ENCODE data around the gene ANO2. TPM values are rescaled to one million over a fixed set of nuclear protein-coding genes. Genes with fewer than 3 reads are reported as not detected.

The ANO2 gene
- total RNA-seq, 2 experiments from 2014 or later, result not detected

DNA sequence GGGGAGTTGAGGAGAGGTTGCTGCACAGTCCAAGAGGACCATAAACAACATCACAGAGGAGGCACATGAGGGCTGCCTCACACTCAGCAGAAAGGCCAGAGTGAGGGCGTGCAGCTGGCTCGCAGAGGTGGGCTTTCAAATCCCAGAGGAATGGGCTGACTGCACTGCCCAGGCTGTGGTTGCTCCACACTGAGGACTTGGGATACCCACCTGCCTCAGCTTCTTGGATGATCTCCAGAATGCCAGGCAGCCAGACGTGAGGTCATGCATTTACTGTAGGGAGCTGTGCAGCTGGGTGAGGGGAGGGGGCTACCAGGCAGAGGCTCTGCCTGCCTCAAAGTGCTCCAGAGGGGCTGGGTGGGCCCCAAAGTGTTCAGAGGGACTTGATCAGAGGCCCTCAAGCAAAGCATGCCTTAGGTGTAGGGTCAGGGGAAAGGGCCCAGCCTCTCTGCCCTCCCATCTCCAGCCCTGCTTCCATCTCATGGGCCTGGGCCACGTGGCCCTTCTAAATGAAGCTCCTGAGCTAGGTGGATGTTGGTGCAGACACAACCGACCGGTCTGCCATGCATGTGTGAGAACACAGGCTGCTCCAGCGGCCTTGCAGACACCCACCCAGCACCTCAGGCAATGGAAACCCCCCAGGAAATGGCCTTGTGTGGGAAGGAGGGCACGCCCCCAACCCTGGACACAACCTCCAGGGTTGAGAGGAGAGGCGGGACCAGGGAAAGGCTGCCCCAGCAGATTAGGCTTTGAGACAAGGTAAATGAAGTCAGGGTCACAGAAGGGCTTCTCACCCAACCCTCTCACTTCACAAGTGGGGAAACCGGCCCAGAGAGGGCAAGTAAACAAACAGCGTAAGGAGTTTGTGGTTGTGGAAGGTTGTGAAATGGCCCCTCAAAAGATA is 422.4 kb downstream of the ANO2 start:
- no peaks in the 10 kb centered on the region for H3K4me1 Mint-ChIP-seq
- DNase-seq, result no peak
- POLR2A ChIA-PET, result no interaction called here
- H3K9me3 Mint-ChIP-seq (ENCODE audit: low read depth), result no peaks in the 10 kb centered on the region
- H3K27me3 Mint-ChIP-seq, result peaks cover 4% of the 10 kb centered on the region
- no peak overlapping the region for H3K27ac Mint-ChIP-seq
- no peak for ATAC-seq
- CTCF ChIA-PET, result no interaction called here
- intact Hi-C loops (cut with DNase I, micrococcal nuclease), result no loop called here
- no peaks in the 10 kb centered on the region for H3K36me3 Mint-ChIP-seq (ENCODE audit: low read depth)
- no peak overlapping the region for H3K4me3 Mint-ChIP-seq

- H3K4me1 Mint-ChIP-seq, result no peaks in the 10 kb centered on the region
- CTCF ChIA-PET, result no interaction called here
- intact Hi-C loops (cut with DNase I, micrococcal nuclease), result no loop called here
- ATAC-seq, result no peak
- H3K36me3 Mint-ChIP-seq (ENCODE audit: low read depth), result no peaks in the 10 kb centered on the region
- no peak overlapping the region for H3K27ac Mint-ChIP-seq
- H3K9me3 Mint-ChIP-seq (ENCODE audit: low read depth), result no peaks in the 10 kb centered on the region
- H3K27me3 Mint-ChIP-seq, result peaks cover 2% of the 10 kb centered on the region
- POLR2A ChIA-PET, result no interaction called here
- no peak for DNase-seq
- no peak overlapping the region for H3K4me3 Mint-ChIP-seq
Observed at GRCh38 chr12:5521456-5522325, 423.4 kb downstream of the ANO2 start.

DNA sequence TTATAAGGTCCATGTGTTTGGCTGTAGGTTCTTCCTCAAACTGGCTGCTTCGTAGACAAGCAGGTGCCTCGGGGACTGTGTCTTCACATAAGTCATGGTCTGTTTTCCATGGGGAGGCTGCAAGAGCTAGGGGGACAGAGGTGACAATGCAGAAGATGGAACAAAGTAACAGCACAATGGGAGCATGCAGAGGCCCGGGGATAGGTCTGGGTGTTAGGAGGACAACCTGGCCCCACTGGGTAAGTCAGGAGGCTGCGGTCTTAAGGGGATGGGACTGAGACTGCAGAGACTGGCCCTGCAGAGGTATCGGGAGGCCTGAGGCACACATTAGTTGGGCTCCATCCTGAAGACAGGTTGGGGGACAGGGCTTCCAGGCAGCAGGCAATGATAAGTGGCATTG is 424.2 kb downstream of the ANO2 start:
- DNase-seq, result no peak
- POLR2A ChIA-PET, result no interaction called here
- Mint-ChIP-seq H3K4me1 (no peaks in the 10 kb centered on the region), H3K4me3 (no peak overlapping the region), H3K27ac (no peak overlapping the region), H3K36me3 (ENCODE audit: low read depth) (no peaks in the 10 kb centered on the region), H3K27me3 (peaks cover 2% of the 10 kb centered on the region), H3K9me3 (ENCODE audit: low read depth) (no peaks in the 10 kb centered on the region)
- CTCF ChIA-PET, result no interaction called here
- intact Hi-C loops (cut with DNase I, micrococcal nuclease), result no loop called here
- no peak for ATAC-seq

DNA sequence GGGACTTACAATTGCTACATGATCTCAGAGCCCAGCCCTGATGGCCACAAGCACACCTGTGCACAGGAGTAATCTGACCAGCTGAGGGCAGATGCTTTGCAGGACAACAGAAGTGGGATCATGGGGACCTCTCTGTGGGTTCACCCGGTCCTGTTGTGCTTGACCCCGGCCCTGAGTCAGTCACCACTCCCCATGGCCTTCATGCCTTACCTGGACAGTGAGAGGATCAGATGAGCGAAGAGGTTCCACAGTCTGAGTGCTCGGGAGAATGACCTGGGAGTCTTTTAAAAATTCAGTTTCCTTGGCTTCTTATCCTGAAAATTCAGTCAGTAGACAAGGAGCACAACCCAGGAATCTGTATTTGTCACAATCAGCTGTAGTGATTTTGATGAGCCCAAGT is 425.0 kb downstream of the ANO2 start:
- DNase-seq (no peak), ATAC-seq (no peak)
- intact Hi-C loops (cut with DNase I, micrococcal nuclease), result no loop called here
- peaks cover 2% of the 10 kb centered on the region for H3K27me3 Mint-ChIP-seq
- no peaks in the 10 kb centered on the region for H3K9me3 Mint-ChIP-seq (ENCODE audit: low read depth)
- no peaks in the 10 kb centered on the region for H3K36me3 Mint-ChIP-seq (ENCODE audit: low read depth)
- H3K27ac Mint-ChIP-seq, result no peak overlapping the region
- ChIA-PET POLR2A (interaction anchor here (0.6 kb wide), 1 partner anchor 797 kb away, joined by 4 read pairs; no protein-coding TSS in a partner anchor), CTCF (no interaction called here)
- no peak overlapping the region for H3K4me3 Mint-ChIP-seq
- H3K4me1 Mint-ChIP-seq, result no peaks in the 10 kb centered on the region

DNA sequence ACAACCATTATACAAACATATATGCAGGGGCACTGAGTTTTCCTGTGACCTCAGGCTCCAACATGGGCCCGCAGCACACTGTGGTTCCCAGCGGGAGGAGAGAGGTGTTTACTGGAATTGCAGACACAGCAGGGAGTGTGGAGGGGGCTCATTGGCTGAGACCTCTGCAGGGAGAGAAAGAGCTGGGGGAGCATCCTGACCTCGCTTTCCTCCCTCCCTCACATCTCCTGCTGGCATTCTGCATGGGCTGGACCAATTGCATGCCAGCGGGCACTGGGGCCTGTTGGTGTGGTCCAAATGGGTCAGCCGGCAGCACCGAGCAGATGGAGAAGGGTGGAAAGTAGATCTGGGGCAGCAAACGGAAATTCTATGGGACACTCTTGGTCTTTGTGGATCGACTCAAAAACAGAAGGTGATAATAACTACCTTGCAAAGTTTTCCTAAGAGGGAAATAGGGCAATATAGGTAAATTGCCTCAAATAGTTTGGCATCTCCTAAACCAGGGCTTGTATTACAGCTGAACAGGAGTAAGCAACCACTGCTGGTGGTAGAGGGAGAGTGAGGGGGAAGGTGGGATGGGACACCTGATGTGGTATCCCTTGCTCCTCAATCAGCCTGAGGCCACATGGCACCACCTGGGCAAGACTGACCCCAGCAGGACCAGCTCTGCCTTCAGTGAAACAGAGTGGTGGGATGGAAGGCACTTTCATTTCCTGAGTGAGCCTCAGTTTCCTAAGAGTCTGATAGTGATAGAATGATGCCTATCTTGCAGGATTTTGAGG is 426.3 kb downstream of the ANO2 start:
- no peak for DNase-seq
- H3K4me3 Mint-ChIP-seq, result no peak overlapping the region
- ATAC-seq, result no peak
- H3K27me3 Mint-ChIP-seq, result peaks cover 2% of the 10 kb centered on the region
- H3K27ac Mint-ChIP-seq, result no peak overlapping the region
- intact Hi-C loops (cut with DNase I, micrococcal nuclease), result loop anchor here in 1 of 2 experiments (10.0 kb wide), 1 partner anchor 314 kb away; no protein-coding TSS in a partner anchor
- no peaks in the 10 kb centered on the region for H3K4me1 Mint-ChIP-seq
- POLR2A ChIA-PET, result no interaction called here
- H3K9me3 Mint-ChIP-seq (ENCODE audit: low read depth), result no peaks in the 10 kb centered on the region
- no peaks in the 10 kb centered on the region for H3K36me3 Mint-ChIP-seq (ENCODE audit: low read depth)
- CTCF ChIA-PET, result interaction anchor here (0.6 kb wide), 1 partner anchor 278 kb away, joined by 3 read pairs; no protein-coding TSS in a partner anchor

GRCh38 chr12:5516371-5517241 is 428.5 kb downstream of the ANO2 start:
- no peaks in the 10 kb centered on the region for H3K36me3 Mint-ChIP-seq (ENCODE audit: low read depth)
- H3K9me3 Mint-ChIP-seq (ENCODE audit: low read depth), result no peaks in the 10 kb centered on the region
- CTCF ChIA-PET, result interaction anchor here (0.6 kb wide), 1 partner anchor 269 kb away, joined by 3 read pairs; no protein-coding TSS in a partner anchor

DNA sequence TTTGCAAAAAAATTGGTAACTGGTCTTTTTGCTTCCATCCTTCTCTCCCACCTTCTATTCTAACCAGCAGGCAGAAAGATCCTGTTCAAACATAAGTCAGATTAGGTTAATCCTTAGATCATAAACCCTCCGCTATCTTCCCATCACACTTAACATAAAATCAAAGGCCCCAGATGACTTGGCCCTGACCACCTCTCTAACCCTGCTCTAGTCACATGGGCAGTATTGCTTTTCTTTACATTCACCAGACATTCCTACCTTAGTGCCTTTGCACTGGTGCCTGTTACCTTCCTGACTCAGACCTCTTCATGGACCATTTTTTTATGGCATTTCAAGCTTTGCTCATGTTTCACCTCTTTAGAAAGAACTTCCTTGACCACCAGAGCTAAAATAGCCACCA is 429.6 kb downstream of the ANO2 start:
- Mint-ChIP-seq H3K36me3 (ENCODE audit: low read depth) (no peaks in the 10 kb centered on the region), H3K4me1 (no peaks in the 10 kb centered on the region), H3K27ac (no peak overlapping the region), H3K4me3 (no peak overlapping the region), H3K27me3 (peaks cover 8% of the 10 kb centered on the region), H3K9me3 (ENCODE audit: low read depth) (no peaks in the 10 kb centered on the region)
- POLR2A ChIA-PET, result no interaction called here
- ATAC-seq (no peak), DNase-seq (no peak)
- intact Hi-C loops (cut with DNase I, micrococcal nuclease), result loop anchor here in 1 of 2 experiments (10.0 kb wide), 1 partner anchor 311 kb away; no protein-coding TSS in a partner anchor
- CTCF ChIA-PET, result interaction anchor here (0.6 kb wide), 1 partner anchor 1919 kb away, joined by 4 read pairs; no protein-coding TSS in a partner anchor

More at GRCh38 chr12:5516371-5517241, 428.5 kb downstream of the ANO2 start:
- ATAC-seq (no peak), DNase-seq (no peak)
- no peak overlapping the region for H3K4me3 Mint-ChIP-seq
- no peak overlapping the region for H3K27ac Mint-ChIP-seq
- POLR2A ChIA-PET, result no interaction called here
- intact Hi-C loops (cut with DNase I, micrococcal nuclease), result loop anchor here in 1 of 2 experiments (10.0 kb wide), 1 partner anchor 312 kb away; no protein-coding TSS in a partner anchor
- peaks cover 3% of the 10 kb centered on the region for H3K27me3 Mint-ChIP-seq
- H3K4me1 Mint-ChIP-seq, result no peaks in the 10 kb centered on the region

DNA sequence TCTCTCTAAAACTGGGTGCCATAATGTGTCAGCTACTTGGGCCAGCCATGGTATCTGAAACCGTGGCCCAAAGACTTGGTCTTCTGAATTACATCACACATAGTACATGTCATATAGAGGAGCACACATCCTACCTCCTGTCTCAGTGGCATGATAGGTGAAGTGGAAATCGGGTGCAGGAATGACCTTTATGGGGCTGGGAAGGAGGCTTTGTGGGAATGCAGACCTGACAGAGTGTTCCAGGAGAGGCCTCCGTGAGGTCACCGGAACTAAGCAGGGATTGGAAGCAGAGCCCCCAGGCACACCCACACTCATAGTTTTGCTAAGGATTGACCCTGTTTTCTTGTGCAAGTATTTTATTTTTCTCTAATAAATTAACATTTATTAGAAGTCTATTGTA is 430.5 kb downstream of the ANO2 start:
- CTCF ChIA-PET, result no interaction called here
- no peaks in the 10 kb centered on the region for H3K36me3 Mint-ChIP-seq (ENCODE audit: low read depth)
- peaks cover 8% of the 10 kb centered on the region for H3K27me3 Mint-ChIP-seq
- ATAC-seq (no peak), DNase-seq (no peak)
- intact Hi-C loops (cut with DNase I, micrococcal nuclease), result loop anchor here (5.0 to 10.0 kb wide), 2 partner anchors 87 to 310 kb away; no protein-coding TSS in a partner anchor
- no peaks in the 10 kb centered on the region for H3K4me1 Mint-ChIP-seq
- H3K27ac Mint-ChIP-seq, result no peak overlapping the region
- POLR2A ChIA-PET, result no interaction called here
- H3K4me3 Mint-ChIP-seq, result no peak overlapping the region
- no peaks in the 10 kb centered on the region for H3K9me3 Mint-ChIP-seq (ENCODE audit: low read depth)

GRCh38 chr12:5514016-5514415 is 431.0 kb downstream of the ANO2 start:
- POLR2A ChIA-PET, result no interaction called here
- intact Hi-C loops (cut with DNase I, micrococcal nuclease), result loop anchor here (5.0 to 10.0 kb wide), 2 partner anchors 87 to 309 kb away; no protein-coding TSS in a partner anchor
- ATAC-seq (no peak), DNase-seq (no peak)
- H3K27me3 Mint-ChIP-seq, result peaks cover 8% of the 10 kb centered on the region
- CTCF ChIA-PET, result no interaction called here
- no peaks in the 10 kb centered on the region for H3K9me3 Mint-ChIP-seq (ENCODE audit: low read depth)
- H3K27ac Mint-ChIP-seq, result no peak overlapping the region
- H3K4me3 Mint-ChIP-seq, result no peak overlapping the region
- H3K4me1 Mint-ChIP-seq, result no peaks in the 10 kb centered on the region
- no peaks in the 10 kb centered on the region for H3K36me3 Mint-ChIP-seq (ENCODE audit: low read depth)

DNA sequence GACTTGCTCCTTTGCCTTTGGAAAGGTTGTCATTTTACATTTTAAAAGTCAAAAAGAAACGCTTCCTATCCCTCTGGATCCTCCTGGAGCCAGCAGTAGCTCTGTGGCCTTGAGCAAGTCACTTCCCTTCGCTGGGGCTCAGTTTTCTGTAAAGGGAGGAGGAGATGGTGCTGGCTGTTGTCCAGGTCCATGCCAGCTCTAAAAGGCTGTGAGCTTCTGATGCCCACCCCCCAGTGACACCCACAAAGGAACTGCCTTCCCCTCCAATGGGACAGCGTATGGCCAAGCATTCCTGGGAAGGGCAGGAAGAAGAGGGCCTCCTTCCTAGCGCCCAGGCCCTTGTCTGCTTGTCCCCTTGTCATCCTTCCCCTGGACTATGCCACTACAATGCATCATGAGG is 431.7 kb downstream of the ANO2 start:
- DNase-seq, result no peak
- ATAC-seq, result no peak
- no peak overlapping the region for H3K27ac Mint-ChIP-seq
- H3K4me1 Mint-ChIP-seq, result no peaks in the 10 kb centered on the region
- intact Hi-C loops (cut with DNase I, micrococcal nuclease), result loop anchor here (5.0 to 10.0 kb wide), 2 partner anchors 86 to 309 kb away; no protein-coding TSS in a partner anchor
- no peaks in the 10 kb centered on the region for H3K9me3 Mint-ChIP-seq (ENCODE audit: low read depth)
- peaks cover 8% of the 10 kb centered on the region for H3K27me3 Mint-ChIP-seq
- ChIA-PET POLR2A (no interaction called here), CTCF (no interaction called here)
- no peaks in the 10 kb centered on the region for H3K36me3 Mint-ChIP-seq (ENCODE audit: low read depth)
- H3K4me3 Mint-ChIP-seq, result no peak overlapping the region

All from activated CD4-positive, alpha-beta T cell treated with anti-CD3 and anti-CD28 coated beads for 36 hours (primary cell).